T-helper 2 cell treated with Interferon-gamma antibody and Interleukin-4, amounts not matched to agents 100 ng/mL and 5 ng/mL, for 36 hours (primary cell): ENCODE data around the gene DDIT3. TPM values are rescaled to one million over a fixed set of nuclear protein-coding genes. Genes with fewer than 3 reads are reported as not detected.
"Not testable (repeated sequence)": the region's sequence is repeated elsewhere in the genome, so short reads cannot be mapped to it uniquely, and the experiment has no call there.

ENCODE experiments used
- intact Hi-C: fragments of 100-400 bp; cut with micrococcal nuclease; formaldehyde crosslinking; loops from one replicate; pipeline ENCODE4 v1.15.1; 2023
- total RNA-seq: library from RNA; stranded (reverse); gene quantifications from 2 replicates; pipeline ENCODE4 v1.2.3, GENCODE V29; 2022

The DDIT3 gene
- total RNA-seq, 1 donor from 2014 or later: 10.7 TPM

DNA sequence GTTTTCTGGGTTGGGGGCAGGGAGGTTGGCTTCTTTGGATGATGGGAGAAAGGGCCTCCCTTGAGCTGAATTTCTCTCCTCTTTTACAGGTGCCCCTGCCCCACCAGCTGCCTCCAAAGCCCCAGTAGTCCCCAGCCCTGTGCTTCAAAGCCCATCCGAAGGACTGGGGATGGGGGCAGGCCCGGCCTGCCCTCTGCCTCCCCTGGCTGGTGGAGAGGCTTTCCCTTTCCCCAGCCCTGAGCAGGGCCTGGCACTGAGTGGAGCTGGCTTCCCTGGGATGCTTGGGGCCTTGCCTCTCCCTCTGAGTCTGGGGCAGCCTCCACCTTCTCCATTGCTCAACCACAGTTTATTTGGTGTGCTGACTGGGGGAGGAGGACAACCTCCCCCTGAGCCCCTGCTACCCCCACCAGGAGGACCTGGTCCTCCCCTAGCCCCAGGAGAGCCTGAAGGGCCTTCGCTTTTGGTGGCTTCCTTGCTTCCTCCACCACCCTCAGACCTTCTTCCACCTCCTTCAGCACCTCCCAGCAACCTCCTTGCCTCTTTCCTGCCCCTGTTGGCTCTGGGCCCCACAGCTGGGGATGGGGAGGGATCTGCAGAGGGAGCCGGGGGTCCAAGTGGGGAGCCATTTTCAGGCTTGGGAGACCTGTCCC, 6.3 kb upstream of the DDIT3 start:
- intact Hi-C loops: no loop called here

DNA sequence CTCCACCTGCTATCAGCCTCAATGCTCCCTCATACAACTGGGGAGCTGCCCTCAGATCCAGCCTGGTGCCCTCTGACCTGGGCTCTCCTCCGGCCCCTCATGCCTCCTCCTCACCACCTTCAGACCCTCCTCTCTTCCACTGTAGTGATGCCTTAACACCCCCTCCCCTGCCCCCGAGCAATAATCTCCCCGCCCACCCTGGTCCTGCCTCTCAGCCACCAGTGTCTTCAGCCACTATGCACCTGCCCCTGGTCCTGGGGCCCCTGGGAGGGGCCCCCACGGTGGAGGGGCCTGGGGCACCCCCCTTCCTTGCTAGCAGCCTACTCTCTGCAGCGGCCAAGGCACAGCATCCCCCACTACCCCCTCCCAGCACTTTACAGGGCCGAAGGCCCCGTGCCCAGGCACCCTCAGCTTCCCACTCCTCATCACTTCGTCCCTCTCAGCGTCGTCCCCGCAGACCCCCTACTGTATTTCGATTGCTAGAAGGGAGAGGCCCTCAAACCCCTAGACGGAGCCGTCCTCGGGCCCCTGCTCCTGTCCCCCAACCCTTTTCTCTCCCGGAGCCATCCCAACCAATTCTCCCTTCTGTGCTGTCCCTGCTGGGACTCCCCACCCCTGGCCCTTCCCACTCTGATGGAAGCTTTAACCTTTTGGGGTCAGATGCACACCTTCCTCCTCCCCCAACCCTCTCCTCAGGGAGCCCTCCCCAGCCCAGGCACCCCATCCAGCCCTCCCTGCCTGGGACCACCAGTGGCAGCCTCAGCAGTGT, 5.5 kb upstream of the DDIT3 start:
- intact Hi-C loops: no loop called here

DNA sequence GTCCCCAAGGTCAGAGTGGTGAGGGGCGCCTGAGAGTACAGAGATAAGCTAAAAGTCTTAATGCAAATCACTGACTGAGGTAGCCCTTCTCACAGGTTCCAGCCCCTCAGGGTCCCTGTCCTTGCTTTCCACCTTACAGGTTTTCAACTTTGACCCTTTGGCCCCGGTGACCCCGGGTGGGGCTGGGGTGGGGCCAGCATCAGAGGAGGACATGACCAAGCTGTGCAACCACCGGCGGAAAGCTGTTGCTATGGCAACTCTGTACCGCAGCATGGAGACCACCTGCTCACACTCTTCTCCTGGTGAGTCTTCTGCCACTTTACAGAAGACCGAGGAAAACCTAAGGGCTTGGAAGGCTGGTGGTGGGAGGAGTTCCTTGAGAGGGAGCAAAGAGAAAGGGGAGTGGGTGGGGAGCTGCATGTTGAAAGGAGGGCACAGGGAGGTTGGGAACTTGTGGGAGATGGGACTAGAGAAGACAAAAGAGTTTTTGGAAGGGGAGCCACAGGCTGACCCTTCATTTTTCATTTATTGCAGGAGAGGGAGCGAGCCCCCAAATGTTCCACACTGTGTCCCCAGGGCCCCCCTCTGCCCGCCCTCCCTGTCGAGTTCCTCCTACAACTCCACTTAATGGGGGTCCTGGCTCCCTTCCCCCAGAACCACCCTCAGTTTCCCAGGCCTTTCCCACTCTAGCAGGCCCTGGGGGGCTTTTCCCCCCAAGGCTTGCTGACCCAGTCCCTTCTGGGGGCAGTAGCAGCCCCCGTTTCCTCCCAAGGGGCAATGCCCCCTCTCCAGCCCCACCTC, 4.7 kb upstream of the DDIT3 start:
- intact Hi-C loops: loop anchor here (5.0 kb wide), 3 partner anchors 67 to 838 kb away; partner anchors contain the start of genes PIP4K2C and PTGES3

DNA sequence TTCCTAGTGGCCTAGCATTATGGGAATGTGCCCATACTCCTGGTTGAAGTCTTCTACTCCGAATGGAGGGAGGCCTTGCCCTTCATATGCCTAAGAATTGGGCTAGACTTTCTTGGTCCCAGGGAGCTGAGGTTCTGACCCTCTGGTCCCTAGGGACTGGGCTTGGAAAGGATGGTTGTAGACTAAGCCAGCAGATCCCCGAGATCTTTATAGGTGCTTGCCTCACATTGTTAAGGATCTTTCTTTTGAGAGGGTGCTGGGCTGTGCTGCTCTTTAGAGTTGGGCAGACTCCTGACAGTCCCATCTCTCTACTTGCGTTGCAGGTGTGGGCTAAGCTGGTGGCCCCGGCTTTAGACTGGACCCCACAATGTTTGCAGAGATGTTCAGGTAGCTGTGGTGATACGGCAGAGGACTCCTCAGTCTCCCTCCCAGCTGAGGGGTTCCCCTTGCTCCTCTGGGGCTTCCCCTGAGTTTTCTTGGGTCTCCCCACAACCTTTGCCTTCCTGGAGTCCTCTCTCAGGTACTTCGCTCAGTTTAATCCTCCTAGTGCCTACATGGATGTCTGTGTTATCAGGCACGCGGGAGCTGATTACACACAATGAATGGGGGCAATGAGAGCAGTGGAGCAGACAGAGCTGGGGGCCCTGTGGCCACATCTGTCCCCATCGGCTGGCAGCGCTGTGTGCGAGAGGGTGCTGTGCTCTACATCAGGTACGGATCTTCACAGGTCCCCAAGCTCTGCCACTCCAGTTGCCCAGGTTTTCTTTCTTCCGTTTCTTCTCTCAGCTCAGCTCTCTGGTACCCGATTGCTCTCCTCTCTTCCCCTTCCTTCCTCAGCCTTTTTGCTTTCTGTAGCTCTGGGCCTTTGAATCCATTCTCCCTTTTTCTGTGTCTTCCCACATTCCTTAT, 3.6 kb upstream of the DDIT3 start:
- intact Hi-C loops: loop anchor here (2.0 to 5.0 kb wide), 4 partner anchors 68 to 837 kb away; partner anchors contain the start of genes PIP4K2C and PTGES3

DNA sequence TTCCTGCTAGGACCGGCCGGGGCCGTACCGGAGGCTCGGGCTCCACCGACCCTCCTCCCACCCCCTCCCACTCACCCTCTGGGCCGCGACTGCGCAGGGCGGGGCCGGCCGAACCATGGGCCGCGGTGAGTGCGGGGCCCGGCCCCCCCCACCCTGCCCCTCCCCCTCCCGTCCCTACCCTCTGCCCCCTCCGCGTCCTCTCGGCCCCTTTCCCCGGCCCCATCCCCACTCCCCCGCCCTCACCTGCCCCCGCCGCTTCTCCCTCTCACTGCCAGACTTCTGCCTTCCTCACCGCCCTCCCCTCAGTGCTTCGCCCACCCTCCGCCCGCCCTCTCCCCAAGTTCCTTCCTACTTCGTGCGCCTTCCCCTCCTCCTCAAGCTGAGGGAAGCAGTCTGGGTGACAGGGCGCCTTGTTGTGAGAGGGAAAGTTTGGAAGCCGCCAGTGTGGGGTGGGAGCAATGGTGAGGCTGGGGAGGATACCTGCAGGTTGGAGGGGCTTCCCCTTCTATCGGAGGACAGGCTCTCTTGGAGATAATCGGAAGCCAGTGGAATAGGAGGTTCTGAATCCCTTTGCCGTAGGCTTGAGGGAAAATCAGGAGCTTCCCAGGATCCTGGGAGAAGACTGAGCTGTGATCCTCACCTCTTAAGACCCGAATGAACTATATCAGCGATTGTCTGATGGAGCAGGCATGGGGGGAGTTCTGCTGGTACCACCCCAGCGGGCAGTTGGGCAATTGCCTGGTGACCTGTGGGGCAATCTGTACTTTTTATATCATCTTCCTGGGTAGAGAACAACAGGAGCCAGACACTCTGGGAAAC, 2.8 kb upstream of the DDIT3 start:
- intact Hi-C loops: loop anchor here (1.0 to 5.0 kb wide), 7 partner anchors 24 to 836 kb away; partner anchors contain the start of genes DCTN2, PIP4K2C and PTGES3

DNA sequence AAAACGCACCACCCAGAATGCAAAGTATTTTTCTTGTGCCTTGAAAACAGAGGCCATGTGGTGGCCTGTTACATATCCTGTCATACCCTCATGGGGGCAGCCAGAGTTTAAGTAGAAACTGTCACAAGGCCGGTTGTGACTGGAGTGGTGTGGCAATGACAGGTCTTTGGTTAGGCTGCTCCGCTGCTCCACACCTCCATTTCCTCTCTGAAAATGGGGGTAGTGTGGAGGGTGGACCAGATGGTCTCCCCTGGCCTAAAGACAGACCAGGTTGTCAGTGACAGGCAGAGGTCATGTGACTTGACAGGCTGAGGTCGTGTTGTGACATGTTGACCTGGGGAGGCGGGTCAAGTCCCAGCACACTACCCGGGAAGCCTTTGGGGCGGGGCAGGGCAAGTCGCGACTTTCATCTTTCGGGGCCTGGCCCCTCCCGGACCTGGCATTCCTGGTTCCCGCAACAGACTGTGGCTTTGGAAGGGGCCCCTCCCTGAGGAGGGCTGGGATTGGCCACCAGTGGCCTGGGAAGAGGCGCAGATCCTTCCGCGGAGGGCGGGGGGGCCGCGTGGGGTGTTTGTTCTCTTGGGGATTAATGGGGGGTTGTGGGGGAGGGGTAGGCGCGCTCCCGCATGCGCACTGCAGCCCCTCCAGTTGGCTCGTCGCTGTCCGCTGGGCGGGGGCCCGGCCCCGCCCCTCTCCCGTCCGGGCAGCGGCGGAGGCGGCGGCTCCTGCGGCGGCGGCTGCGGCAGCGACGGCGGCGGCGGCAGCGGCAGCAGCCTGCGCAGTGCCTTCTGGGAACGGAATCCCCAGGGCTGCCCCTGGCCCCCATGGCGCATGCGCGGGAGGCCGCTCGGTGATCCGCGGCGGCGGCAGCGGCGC, 1.9 kb upstream of the DDIT3 start, which contains the start of gene MBD6:
Gene MBD6 (plus strand): TSS at position 814 of the 876 bp plus-strand sequence. CDS start 1,480 bp downstream, outside the sequence.
- intact Hi-C loops: loop anchor here (1.0 to 5.0 kb wide), 7 partner anchors 25 to 835 kb away; partner anchors contain the start of genes DCTN2, PIP4K2C and PTGES3

DNA sequence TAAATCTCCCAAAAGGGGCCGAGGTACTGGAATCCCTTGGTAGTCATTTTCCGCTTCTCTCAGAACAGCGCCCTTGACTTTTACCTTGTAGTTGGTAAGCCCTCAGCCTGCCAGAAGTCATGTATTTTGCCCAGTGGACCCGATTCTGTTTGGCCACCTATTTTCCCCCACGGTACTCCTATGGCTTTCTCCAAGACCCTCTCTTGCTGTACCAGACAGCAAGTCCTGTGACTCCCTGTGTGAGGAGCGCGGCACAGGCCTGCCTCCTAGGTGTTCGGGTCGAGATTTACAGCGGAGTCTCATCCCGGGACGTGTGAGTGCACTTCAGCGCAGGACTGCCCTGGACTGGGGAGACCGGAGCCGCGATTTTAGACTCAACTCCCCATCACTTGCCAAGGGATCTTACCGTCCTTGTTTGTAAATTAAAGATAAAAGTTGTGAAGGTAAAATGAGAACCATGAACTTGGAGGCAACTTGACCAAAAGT, 1.3 kb upstream of the DDIT3 start:
- intact Hi-C loops: loop anchor here (1.0 to 5.0 kb wide), 7 partner anchors 26 to 834 kb away; partner anchors contain the start of genes DCTN2, PIP4K2C and PTGES3

DNA sequence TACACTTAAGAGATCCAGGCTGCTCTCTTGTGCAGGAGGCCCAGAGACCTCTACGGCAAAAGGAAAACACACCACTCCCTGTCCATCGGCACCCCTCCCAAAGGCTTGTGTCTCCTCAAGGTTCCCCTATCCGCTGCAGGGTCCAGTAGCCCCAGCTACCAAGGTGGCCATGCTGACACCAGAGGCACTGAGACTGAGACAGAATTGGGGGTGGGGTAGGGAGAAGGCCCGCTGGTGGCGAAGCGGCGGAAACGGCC, 590 bp downstream of the DDIT3 start:
- intact Hi-C loops: loop anchor here (1.0 to 5.0 kb wide), 7 partner anchors 32 to 832 kb away; partner anchors contain the start of genes ARHGAP9, CDK4, PIP4K2C and PTGES3

DNA sequence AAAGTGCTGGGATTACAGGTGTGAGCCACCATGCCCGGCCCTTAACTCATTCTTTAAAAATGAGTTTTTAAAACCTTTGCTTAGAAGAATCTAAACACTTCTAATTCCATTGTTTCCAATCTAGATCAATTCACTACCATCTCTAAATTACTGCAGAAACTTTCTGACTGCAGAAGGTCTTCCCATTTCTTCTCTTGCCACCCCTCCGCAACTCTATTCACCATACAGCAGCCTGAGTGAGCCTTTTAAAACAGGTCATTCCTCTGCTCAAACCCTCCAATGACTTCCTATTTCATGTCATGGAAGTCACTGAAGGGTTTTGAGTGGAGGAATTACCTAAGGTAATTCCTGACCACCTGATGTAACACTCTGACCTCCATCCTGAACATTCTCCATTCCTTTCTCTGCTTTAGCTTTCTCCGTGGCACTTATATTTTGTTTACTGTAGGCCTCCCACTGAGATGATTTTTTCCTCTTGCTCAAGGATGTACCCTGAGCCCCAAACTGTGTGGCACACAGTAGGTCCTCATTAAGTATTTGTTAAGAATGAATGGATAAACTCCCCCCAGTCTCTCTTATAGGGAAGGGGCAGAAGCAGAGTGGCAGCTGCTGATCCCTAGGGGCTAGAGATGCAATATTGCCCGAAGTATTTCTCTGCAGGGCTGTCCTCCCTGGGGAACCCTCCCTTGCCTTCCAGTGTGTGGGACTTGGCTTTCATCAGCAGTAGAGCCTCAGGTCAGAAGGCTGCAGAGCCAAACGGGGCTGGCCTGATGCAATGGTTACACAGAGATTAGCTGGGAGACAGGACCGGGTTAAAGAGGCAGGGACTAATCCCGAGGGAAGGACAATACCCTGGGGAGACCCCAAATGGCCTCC, 1.2 kb downstream of the DDIT3 start:
- intact Hi-C loops: no loop called here

DNA sequence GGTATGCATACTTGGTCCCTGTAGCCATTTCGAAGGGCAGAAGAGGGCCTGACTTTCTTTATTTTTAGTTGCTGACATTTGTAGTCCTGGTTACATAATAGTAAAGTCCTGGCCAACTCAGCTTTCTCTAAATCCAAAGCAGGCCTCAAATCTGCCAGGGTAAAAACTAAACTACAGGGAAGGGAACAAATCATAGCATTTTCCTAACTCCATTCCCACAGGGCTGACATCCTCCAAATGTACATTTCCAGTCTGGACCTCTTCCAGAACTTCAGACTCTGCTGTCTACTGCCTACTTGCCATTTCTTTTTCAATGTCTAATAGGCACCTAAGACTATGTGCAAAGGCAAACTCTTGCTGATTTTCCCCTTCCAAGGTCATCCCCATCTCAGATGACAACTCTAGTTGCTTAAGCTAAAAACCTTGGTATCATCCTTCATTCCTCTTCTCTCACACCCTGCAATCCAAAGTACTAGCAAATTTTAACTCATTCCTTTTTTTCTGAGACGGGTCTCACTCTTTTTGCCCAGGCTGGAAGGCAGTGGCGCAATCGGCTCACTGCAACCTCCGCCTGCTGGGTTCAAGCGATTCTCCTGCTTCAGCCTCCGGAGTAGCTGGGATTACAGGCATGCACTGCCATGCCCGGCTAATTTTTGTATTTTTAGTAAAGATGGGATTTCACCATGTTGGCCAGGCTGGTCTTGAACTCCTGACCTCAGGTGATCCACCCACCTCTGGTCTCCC, 2.0 kb downstream of the DDIT3 start:
- intact Hi-C loops: no loop called here

DNA sequence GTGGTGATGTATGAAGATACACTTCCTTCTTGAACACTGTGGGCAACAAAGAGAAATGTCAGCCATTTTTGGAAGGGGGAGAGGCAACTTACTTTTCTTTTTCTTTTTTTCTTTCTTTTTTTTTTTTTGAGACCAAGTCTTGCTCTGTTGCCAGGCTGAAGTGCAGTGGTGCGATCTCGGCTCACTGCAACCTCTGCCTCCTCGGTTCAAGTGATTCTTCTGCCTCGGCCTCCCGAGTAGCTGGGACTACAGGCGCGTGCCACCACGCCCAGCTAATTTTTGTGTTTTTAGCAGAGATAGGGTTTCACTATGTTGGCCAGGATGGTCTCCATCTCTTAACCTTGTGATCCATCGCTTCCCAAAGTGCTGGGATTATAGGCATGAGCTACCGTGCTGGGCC, 2.6 kb downstream of the DDIT3 start:
- intact Hi-C loops: not testable (repeated sequence)

DNA sequence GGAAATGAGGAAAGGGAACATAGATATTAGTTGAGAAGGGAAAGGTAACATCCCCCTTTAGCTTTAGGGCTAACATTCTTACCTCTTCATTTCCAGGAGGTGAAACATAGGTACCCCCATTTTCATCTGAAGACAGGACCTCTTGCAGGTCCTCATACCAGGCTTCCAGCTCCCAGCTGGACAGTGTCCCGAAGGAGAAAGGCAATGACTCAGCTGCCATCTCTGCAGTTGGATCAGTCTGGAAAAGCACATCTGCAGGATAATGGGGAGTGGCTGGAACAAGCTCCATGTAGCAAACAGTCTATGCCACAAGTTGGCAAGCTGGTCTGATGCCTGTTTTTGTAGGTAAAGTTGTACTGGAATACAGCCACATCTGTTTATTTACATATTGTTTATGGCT, 3.1 kb downstream of the DDIT3 start:
- intact Hi-C loops: no loop called here

DNA sequence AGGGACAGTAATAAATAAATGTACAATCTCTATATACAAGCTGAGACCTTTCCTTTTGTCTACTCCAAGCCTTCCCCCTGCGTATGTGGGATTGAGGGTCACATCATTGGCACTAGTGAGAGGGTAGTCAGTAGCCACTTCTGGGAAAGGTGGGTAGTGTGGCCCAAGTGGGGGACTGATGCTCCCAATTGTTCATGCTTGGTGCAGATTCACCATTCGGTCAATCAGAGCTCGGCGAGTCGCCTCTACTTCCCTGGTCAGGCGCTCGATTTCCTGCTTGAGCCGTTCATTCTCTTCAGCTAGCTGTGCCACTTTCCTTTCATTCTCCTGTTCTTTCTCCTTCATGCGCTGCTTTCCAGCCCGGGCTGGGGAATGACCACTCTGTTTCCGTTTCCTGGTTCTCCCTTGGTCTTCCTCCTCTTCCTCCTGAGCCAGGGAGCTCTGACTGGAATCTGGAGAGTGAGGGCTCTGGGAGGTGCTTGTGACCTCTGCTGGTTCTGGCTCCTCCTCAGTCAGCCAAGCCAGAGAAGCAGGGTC, 3.6 kb downstream of the DDIT3 start:
- intact Hi-C loops: no loop called here

DNA sequence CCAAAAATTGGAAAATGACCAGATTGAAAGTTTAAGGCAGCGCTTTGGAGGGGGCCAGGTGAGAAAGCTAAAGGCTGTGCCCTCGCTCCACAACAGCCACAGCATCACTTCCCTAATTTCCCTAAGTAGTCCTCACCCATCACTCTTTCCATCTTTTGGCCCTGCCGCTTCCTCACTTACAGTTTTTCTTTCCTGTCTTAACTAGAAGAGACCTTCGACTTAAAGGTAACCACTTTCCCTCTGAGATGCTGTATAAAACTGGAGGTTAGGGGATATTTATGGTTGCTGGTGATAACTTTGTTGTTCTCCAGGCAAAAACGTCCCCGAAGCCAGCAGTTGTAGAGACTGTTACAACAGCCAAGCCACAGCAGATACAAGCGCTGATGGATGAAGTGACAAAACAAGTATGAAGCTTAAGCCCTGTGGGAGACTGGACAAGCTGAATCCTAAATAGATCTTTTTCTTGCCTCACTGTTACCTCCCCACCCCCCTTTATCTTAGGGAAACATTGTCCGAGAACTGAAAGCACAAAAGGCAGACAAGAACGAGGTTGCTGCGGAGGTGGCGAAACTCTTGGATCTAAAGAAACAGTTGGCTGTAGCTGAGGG, 4.3 kb downstream of the DDIT3 start:
- intact Hi-C loops: no loop called here

DNA sequence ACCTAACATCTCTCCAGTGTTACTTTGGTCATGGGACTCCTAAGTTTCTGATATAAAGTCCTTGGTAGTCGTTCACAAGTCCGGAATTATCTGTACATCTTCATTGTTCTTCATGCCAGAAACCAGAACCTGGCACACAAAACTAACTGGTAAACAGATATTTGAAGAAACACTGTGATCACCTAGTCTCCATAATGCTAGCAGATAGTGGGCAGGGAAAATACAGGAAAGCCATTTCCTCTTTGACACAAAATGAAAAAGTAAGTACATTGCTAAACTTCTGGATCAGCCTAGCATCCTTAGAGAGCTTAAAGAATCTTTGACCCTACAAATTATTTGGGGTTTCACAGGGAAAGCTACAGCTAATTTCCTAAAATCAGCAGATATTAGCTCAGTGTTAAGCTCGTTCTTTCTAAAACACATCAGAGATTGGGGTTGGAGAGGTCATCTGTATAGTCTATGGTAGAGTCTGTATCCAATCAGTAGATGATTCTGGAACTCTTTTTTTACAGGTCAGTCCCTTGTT, 4.8 kb downstream of the DDIT3 start:
- intact Hi-C loops: no loop called here
